ENCODE data around the gene RIMS3. TPM values are rescaled to one million over a fixed set of nuclear protein-coding genes. Genes with fewer than 3 reads are reported as not detected.

Gene RIMS3
- total RNA-seq, 1 experiment from 2014 or later, result 5.7 TPM

- intact Hi-C loops (cut with micrococcal nuclease; ENCODE audit: unreplicated experiment), result no loop called here
- BruUV-seq (replicated peaks), result no TSS peak
- H3K27me3 ChIP-seq (ENCODE audit: control insufficient read depth, insufficient read depth, low read length), result no peaks in the 10 kb centered on the region
- H3K9me3 ChIP-seq (ENCODE audit: control insufficient read depth, insufficient read depth, low read depth, low read length), result no peaks in the 10 kb centered on the region
- DNase-seq (ENCODE audit: low read depth, low spot score), result no peak
- H3K36me3 ChIP-seq (ENCODE audit: control insufficient read depth, insufficient read depth, low read length), result no peaks in the 10 kb centered on the region
- CTCF ChIA-PET, result interaction anchor here (1.0 kb wide), 1 partner anchor 48 kb away, joined by 3 read pairs; no protein-coding TSS in a partner anchor
- in situ Hi-C loops (cut with HindIII; ENCODE audit: low pct_unique_long_range_greater_than_20kb, low sequenced_read_pairs), result no loop called here
- no peaks in the 10 kb centered on the region for H3K4me1 ChIP-seq (ENCODE audit: control insufficient read depth, insufficient read depth, low read length)
- TF ChIP-seq CTCF (IDR thresholded peaks at IDR 0.05) (no peak), REST (IDR thresholded peaks at IDR 0.05; ENCODE audit: insufficient read depth in 1 of 2, low read depth in 2 of 2, low read length in 1 of 2) (no peak), TCF7L2 (IDR thresholded peaks at IDR 0.05; ENCODE audit: low read depth, low read length) (no peak), SIN3A (IDR thresholded peaks at IDR 0.05; ENCODE audit: borderline replicate concordance, insufficient read depth, low read depth, low read length) (no peak), POLR2AphosphoS5 (IDR thresholded peaks at IDR 0.05; ENCODE audit: low read depth, low read length) (no peak)
- H3K27ac ChIP-seq (ENCODE audit: low read length), result no peak overlapping the region
- POLR2A ChIA-PET, result interaction anchor here (0.6 kb wide), 1 partner anchor 303 kb away, joined by 3 read pairs; no protein-coding TSS in a partner anchor
- ATAC-seq, result no peak
- no peak overlapping the region for H3K4me3 ChIP-seq (ENCODE audit: low read depth in 2 of 2, low read length in 2 of 2)
Measured at GRCh38 chr1:40673452-40673851, 8.0 kb upstream of the RIMS3 start.

- intact Hi-C loops (cut with micrococcal nuclease; ENCODE audit: unreplicated experiment) (loop anchor here (5.0 kb wide), 1 partner anchor 57 kb away; no protein-coding TSS in a partner anchor), in situ Hi-C loops (cut with HindIII; ENCODE audit: low pct_unique_long_range_greater_than_20kb, low sequenced_read_pairs) (no loop called here)
- no TSS peak for BruUV-seq (replicated peaks)
- POLR2A ChIA-PET, result no interaction called here
- Histone ChIP-seq H3K27ac (ENCODE audit: low read length) (no peak overlapping the region), H3K36me3 (ENCODE audit: control insufficient read depth, insufficient read depth, low read length) (no peaks in the 10 kb centered on the region), H3K4me1 (ENCODE audit: control insufficient read depth, insufficient read depth, low read length) (peaks cover 5% of the 10 kb centered on the region), H3K4me3 (ENCODE audit: low read depth in 2 of 2, low read length in 2 of 2) (peak overlapping the region; percentile 19 to 29), H3K9me3 (ENCODE audit: control insufficient read depth, insufficient read depth, low read depth, low read length) (no peaks in the 10 kb centered on the region), H3K27me3 (ENCODE audit: control insufficient read depth, insufficient read depth, low read length) (no peaks in the 10 kb centered on the region)
- DNase-seq (ENCODE audit: low read depth, low spot score) (peak; percentile 61), ATAC-seq (peak; percentile 68)
- CTCF ChIA-PET, result interaction anchor here (0.6 to 0.8 kb wide), 3 partner anchors 44 to 137 kb away, joined by 3 to 5 read pairs (median 4); no protein-coding TSS in a partner anchor
- no peak for TF ChIP-seq POLR2AphosphoS5 (IDR thresholded peaks at IDR 0.05; ENCODE audit: low read depth, low read length)
- TF ChIP-seq SIN3A (IDR thresholded peaks at IDR 0.05; ENCODE audit: borderline replicate concordance, insufficient read depth, low read depth, low read length), result no peak
- peak; percentile 97 for TF ChIP-seq CTCF (IDR thresholded peaks at IDR 0.05)
- no peak for TF ChIP-seq REST (IDR thresholded peaks at IDR 0.05; ENCODE audit: insufficient read depth in 1 of 2, low read depth in 2 of 2, low read length in 1 of 2)
- TF ChIP-seq TCF7L2 (IDR thresholded peaks at IDR 0.05; ENCODE audit: low read depth, low read length), result no peak
Measured at GRCh38 chr1:40668769-40669525, 3.5 kb upstream of the RIMS3 start.
